Body of pancreas (tissue), 4 donors: ENCODE measurements around the gene BMP7. TPM values are rescaled to one million over a fixed set of nuclear protein-coding genes. Genes with fewer than 3 reads are reported as not detected.

Experiments used
- ATAC-seq: fragments of 150-250 bp; one replicate; pipeline ENCODE4 v1.9.1; 2016
- DNase-seq, 4 donors: peaks; one replicate each; pipeline ENCODE4 v3.0.0-alpha.2; 2019
- H3K27ac ChIP-seq, 4 donors: fragments of 200-600 bp; sonication (generic); 1 replicate in 3 of 4; 2 replicates in 1 of 4; pipeline versions ENCODE4 v1.5.1 to v1.6.1; 2016 to 2019; ENCODE audit warnings: mild to moderate bottlenecking in 1 of 4, mixed read lengths in 1 of 4, moderate library complexity in 1 of 4
- H3K27me3 ChIP-seq, 2 donors: fragments of 200-600 bp; sonication (generic); one replicate each; pipeline ENCODE4 v1.6.0; 2016; ENCODE audit warnings: mild to moderate bottlenecking in 1 of 2
- H3K36me3 ChIP-seq, 2 donors: fragments of 200-600 bp; sonication (generic); replicated peaks in 1 of 2; 2 replicates each; pipeline ENCODE4 v1.5.1; 2016; ENCODE audit warnings: low read depth in 2 of 2; ENCODE audit not compliant: insufficient read depth in 1 of 2
- H3K4me1 ChIP-seq: fragments of 200-600 bp; sonication (generic); one replicate; pipeline ENCODE4 v1.6.0; 2016
- H3K4me3 ChIP-seq, 2 donors: fragments of 200-600 bp; sonication (generic); 1 replicate in 1 of 2; 2 replicates in 1 of 2; pipeline ENCODE4 v1.5.1; 2016 to 2019
- H3K9me3 ChIP-seq, 3 donors: fragments of 200-600 bp; sonication (generic); 1 replicate in 2 of 3; 2 replicates in 1 of 3; pipeline ENCODE4 v1.5.1; 2016
- POLR2A ChIP-seq, 3 donors: fragments of 450-650 bp; IDR thresholded peaks; one replicate each; pipeline ENCODE4 v1.6.1; 2016; ENCODE audit warnings: antibody characterized with exemption in 3 of 3, mild to moderate bottlenecking in 2 of 3
- WGBS, 2 donors: methylation state at CpG; one replicate each; pipeline ENCODE4 v1.1.5; 2017; 5-methylcytosine and 5-hydroxymethylcytosine counted together
- intact Hi-C: fragments of 100-400 bp; cut with DNase I; formaldehyde crosslinking; loops from one replicate; pipeline ENCODE4 v1.15.1; 2023
- total RNA-seq, 2 donors: library from RNA; depleted of rRNA; stranded (reverse); fragments of >200 nt; gene quantifications; one replicate each; pipeline ENCODE4 v1.1.0, GENCODE V29; 2016
- TF ChIP-seq, protein P1 (sequence below), 7 experiments: fragments of 450-650 bp in 4 of 7; fragments of 200-600 bp in 3 of 7; sonication (generic) in 3 of 7; IDR thresholded peaks; one replicate each; pipeline ENCODE4 v1.5.1; 2016 to 2019; ENCODE audit warnings: antibody characterized with exemption in 7 of 7

Gene BMP7
- total RNA-seq, 2 donors from 2014 or later: 4.2 TPM; not detected in 1

DNA sequence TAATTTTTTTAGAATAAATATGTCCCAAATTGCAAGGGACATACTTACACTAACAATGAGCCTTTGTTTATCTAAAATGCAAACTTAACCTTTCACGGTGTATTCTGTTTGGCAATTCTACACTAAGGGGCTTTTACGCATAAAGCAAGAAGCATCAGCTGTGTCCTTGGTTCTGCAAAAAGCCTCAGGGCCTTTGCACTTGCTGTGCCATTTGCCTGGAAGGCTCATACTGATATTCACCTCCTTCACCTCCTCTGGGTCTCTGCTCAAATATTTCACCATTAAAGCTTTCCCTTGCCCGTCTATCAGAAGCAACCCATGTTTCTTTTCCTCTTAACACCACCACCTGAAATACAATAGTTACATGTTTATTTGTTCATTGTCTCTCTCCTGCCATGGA, 8.9 kb upstream of the BMP7 start:
- Histone ChIP-seq H3K4me3 (no peak overlapping the region), H3K27me3 (peaks cover 0 to 3% of the 10 kb centered on the region in 2 donors), H3K27ac (no peak overlapping the region), H3K4me1 (no peaks in the 10 kb centered on the region), H3K36me3 (no peaks in the 10 kb centered on the region), H3K9me3 (no peaks in the 10 kb centered on the region)
- TF ChIP-seq POLR2A (IDR thresholded peaks at IDR 0.05): no peak
- TF ChIP-seq, protein P1, sequence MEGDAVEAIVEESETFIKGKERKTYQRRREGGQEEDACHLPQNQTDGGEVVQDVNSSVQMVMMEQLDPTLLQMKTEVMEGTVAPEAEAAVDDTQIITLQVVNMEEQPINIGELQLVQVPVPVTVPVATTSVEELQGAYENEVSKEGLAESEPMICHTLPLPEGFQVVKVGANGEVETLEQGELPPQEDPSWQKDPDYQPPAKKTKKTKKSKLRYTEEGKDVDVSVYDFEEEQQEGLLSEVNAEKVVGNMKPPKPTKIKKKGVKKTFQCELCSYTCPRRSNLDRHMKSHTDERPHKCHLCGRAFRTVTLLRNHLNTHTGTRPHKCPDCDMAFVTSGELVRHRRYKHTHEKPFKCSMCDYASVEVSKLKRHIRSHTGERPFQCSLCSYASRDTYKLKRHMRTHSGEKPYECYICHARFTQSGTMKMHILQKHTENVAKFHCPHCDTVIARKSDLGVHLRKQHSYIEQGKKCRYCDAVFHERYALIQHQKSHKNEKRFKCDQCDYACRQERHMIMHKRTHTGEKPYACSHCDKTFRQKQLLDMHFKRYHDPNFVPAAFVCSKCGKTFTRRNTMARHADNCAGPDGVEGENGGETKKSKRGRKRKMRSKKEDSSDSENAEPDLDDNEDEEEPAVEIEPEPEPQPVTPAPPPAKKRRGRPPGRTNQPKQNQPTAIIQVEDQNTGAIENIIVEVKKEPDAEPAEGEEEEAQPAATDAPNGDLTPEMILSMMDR (IDR thresholded peaks at IDR 0.05): no peak
- no peak for ATAC-seq
- intact Hi-C loops: no loop called here
- WGBS, 2 donors: 81 to 84% methylated on average over 3 of the region's 3 CpGs
- DNase-seq: no peak

DNA sequence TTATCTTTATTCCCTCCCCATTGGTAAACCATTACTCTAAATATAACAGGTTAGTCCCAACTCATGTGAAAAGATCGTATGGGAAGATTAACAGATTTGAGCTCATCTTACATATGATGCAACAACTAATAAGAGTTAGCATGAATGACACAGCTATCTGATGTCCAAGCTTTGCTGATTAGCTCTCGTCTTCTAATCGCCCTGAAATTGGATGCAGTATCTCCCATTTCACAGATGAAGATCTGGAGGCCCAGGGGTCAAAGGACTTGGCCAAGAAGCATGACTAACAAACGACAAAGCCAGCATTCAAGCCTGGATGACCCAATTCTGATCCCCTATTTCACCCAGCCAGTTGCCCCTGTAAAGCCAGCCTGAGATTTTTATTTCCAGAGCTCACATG, 8.4 kb upstream of the BMP7 start:
- DNase-seq: no peak
- no peaks in the 10 kb centered on the region for H3K9me3 ChIP-seq
- no peak for ATAC-seq
- intact Hi-C loops: no loop called here
- no peaks in the 10 kb centered on the region for H3K4me1 ChIP-seq
- H3K36me3 ChIP-seq: no peaks in the 10 kb centered on the region
- 52 to 61% methylated on average over 4 of the region's 4 CpGs for WGBS, 2 donors
- H3K27ac ChIP-seq: no peak overlapping the region
- TF ChIP-seq, protein P1 (IDR thresholded peaks at IDR 0.05): no peak
- TF ChIP-seq POLR2A (IDR thresholded peaks at IDR 0.05): no peak
- peaks cover 0 to 3% of the 10 kb centered on the region in 2 donors for H3K27me3 ChIP-seq
- H3K4me3 ChIP-seq: no peak overlapping the region

DNA sequence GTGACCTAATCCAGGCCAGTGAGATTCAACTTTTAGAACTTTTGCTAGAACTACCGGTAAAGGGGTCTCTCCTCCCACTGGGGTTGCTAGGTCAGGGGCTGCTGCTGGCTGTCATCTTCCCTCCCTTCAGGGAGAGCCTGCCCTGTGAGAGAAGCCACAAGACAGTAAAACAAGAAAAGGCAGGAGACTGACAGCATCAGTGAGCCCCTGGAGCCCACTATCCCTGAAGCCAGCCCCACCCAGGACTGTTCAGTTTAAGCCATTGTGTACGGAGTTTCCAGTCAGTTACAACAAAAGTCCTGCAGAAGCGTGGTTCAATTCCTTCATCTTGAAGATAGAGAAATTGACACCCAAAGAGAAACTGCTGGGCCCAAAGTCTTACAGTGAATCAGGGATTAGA, 7.9 kb upstream of the BMP7 start:
- peaks cover 0 to under 1% of the 10 kb centered on the region in 2 donors for H3K27me3 ChIP-seq
- H3K4me1 ChIP-seq: no peaks in the 10 kb centered on the region
- no peaks in the 10 kb centered on the region for H3K36me3 ChIP-seq
- no peak overlapping the region for H3K4me3 ChIP-seq
- ATAC-seq (no peak), DNase-seq (no peak)
- 85 to 95% methylated on average over 2 to 3 of the region's 3 CpGs for WGBS, 2 donors
- TF ChIP-seq, protein P1 (IDR thresholded peaks at IDR 0.05): no peak
- TF ChIP-seq POLR2A (IDR thresholded peaks at IDR 0.05): no peak
- no peak overlapping the region for H3K27ac ChIP-seq
- no peaks in the 10 kb centered on the region for H3K9me3 ChIP-seq
- intact Hi-C loops: no loop called here

DNA sequence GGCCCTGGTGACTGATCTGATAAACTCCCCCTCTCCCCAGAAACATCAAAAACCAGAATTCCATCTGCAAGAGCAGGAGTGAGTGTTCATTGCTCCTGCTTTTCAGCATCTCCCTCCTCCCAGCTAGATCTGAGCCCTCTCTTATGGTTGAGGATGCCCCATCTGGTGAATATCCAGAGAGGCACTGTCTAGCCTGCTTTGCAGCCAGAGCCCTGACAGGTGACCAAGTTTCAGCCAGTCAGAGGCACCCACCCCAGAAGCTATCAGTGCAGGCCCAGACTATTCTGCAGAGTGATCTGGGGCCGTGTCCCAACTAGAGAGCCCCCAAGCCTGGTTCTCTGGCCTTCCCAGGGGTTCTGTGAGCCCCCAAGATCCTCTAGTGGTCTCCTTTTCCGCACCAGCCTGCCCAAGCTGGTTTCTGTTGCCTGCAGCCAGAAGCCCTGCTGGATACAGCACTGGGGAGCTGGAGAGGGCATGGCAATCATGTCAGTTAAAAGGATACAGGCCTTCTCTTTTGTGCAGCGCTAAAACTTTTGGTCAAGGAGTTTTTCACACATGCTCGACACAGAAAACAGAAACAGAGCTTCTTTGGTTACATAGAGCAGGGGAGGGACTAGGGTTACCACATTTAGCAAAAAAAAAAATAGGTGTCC, 6.6 kb upstream of the BMP7 start:
- H3K9me3 ChIP-seq: no peaks in the 10 kb centered on the region
- DNase-seq: no peak
- intact Hi-C loops: no loop called here
- WGBS, 2 donors: 62 to 75% methylated on average over 3 of the region's 4 CpGs
- H3K27me3 ChIP-seq: no peaks in the 10 kb centered on the region
- H3K36me3 ChIP-seq: no peaks in the 10 kb centered on the region
- no peak overlapping the region for H3K4me3 ChIP-seq
- no peak overlapping the region for H3K27ac ChIP-seq
- TF ChIP-seq POLR2A (IDR thresholded peaks at IDR 0.05): no peak
- TF ChIP-seq, protein P1 (IDR thresholded peaks at IDR 0.05): no peak
- no peaks in the 10 kb centered on the region for H3K4me1 ChIP-seq
- ATAC-seq: no peak
